ENCODE measurements around the gene DNER. TPM values are rescaled to one million over a fixed set of nuclear protein-coding genes. Genes with fewer than 3 reads are reported as not detected.
"Not testable (repeated sequence)": the region's sequence is repeated elsewhere in the genome, so short reads cannot be mapped to it uniquely, and the experiment has no call there.

Gene DNER
- total RNA-seq, 1 experiment from 2014 or later: not detected

DNA sequence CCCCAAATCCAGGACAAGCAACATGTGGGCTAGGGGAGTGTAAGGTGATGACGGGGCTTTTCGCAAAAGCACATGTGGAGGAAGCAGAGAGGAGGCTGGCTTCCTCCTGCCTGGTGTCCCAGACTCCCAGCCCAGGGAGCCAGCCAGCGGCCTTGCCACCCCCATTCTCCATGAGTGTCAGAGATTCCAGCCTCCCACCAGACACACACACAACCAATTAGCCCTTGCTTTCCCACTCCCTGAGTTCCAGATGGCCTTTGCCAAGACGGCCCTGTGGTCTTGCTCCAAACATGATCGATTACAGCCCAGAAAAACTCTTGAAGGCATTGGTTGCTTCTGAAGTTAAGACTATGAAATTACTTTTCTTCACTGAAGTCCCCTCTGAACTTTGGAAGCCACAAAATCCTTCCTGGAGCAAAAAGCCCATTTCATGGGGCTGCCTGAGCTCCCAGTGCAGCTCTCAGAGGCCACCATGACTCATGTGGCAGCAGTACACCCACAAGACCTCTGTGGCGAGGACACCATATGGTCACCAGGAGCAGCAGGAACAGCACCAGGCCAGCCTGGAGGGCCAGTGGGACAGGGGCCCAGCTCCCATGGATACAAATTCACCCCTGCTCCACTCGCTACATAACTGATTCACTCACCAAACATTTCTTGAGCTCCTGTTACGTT lies 374.1 kb downstream of the DNER start:
- DNase-seq (ENCODE audit: low spot score): no peak
- in situ Hi-C loops (cut with HindIII; ENCODE audit: low sequenced_read_pairs): no loop called here

DNA sequence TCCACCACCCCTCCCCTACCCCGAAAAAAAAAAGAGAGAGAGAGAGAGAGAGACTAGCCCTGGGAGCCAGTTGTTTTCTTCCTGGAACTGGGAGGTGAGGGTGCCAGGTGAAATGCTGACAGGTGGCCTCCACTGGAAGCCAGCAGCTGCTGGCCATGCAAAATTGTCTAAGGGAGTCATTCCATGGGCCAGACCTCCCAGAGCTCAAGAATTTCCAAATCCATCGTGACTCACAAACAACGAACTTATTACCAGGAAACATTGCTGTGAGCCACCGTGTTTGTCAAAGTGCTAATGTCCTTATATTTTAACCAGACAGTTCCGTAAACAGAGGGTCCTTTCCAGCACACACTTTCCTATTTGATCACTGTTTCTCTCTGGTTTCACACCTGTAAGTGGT lies 374.7 kb downstream of the DNER start:
- DNase-seq (ENCODE audit: low spot score): no peak
- in situ Hi-C loops (cut with HindIII; ENCODE audit: low sequenced_read_pairs): no loop called here

DNA sequence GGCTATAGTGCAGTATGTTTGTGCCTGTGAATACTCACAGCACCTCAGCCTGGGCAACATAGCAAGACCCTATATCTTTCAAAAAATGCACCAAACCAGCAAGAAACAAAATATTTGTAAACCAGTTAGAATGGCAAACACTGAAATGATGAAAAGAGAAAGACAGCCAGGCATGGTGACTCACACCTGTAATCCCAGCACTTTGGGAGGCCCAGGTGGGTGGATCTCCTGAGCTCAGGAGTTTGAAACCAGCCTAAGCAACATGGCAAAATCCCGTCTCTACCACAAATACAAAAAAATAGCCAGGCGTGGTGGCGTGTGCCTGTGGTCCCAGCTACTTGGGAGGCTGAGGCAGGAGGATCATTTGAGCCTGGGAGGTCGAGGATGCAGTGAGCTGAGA lies 375.2 kb downstream of the DNER start:
- DNase-seq (ENCODE audit: low spot score); in situ Hi-C loops (cut with HindIII; ENCODE audit: low sequenced_read_pairs): not testable (repeated sequence)

GRCh38 chr2:229335877-229336346 lies 378.4 kb downstream of the DNER start:
- no peak for DNase-seq (ENCODE audit: low spot score)

DNA sequence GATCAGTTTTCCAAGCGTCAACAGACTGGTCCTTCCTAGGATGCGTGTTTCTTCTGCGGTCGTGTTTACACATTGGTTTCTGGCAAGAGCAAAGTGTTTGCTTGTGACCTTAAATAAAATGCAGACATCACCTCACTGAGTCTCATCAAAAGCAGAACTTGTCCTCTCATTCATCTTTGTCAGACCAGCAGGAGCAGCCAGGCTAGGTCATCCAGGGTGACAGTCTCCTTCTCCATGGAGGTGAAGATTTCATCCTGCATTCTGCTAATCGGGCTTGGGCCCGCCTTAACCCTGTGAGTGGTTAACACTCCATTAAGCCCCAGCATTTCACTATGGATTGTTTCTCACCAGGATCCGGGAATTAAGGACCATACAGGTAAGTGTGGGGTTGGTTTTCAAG lies 379.0 kb downstream of the DNER start:
- DNase-seq (ENCODE audit: low spot score): no peak
- in situ Hi-C loops (cut with HindIII; ENCODE audit: low sequenced_read_pairs): no loop called here

More at GRCh38 chr2:229335877-229336346, 378.4 kb downstream of the DNER start:
- in situ Hi-C loops (cut with HindIII; ENCODE audit: low sequenced_read_pairs): no loop called here

GRCh38 chr2:229330952-229331351 lies 383.4 kb downstream of the DNER start:
- no peak for DNase-seq (ENCODE audit: low spot score)
- in situ Hi-C loops (cut with HindIII; ENCODE audit: low sequenced_read_pairs): no loop called here

- in situ Hi-C loops (cut with HindIII; ENCODE audit: low sequenced_read_pairs): no loop called here
- no peak for DNase-seq (ENCODE audit: low spot score)
Measured at GRCh38 chr2:229319558-229319957, 394.8 kb downstream of the DNER start.

- DNase-seq (ENCODE audit: low spot score): no peak
- in situ Hi-C loops (cut with HindIII; ENCODE audit: low sequenced_read_pairs): no loop called here
Measured at GRCh38 chr2:229314117-229314516, 400.2 kb downstream of the DNER start.

DNA sequence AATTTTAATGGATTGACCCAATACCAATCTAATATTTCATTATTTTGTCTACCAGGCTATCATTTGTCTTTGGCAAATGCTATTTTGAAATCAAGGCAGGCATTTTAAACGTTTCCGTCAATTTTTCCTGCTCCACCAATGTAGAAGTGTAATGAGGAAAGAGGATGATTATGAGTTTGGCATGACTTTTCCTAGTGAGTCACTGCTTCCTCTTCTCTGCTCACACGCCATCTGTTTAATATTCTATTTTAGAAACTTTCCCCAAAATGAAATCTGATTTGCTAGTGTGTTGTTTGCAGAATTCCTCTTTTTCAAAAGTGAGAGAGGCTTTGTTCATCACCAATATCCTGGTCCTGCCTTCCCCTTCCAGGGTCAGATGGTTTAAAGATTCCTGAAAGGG lies 400.8 kb downstream of the DNER start:
- in situ Hi-C loops (cut with HindIII; ENCODE audit: low sequenced_read_pairs): no loop called here
- peak; percentile 51 for DNase-seq (ENCODE audit: low spot score)

Other genes starting within 250 kb of the DNER start
- 68.0 and 101 TPM in 2 replicates for gene TRIP12, start 207.5 kb upstream of the DNER start, total RNA-seq (2014; rRNA removed; shearing (Covaris generic))
- gene FBXO36, start 207.9 kb upstream of the DNER start, total RNA-seq (2014; rRNA removed; shearing (Covaris generic)): 5.0 and 6.3 TPM in 2 replicates